Fibroblast of skin of left quadriceps (primary cell): ENCODE results near the gene ALKAL2.

Source experiments
- DNase-seq, 2 experiments: peaks; one replicate each; pipeline ENCODE4 v3.0.0-alpha.2; 2013; ENCODE audit warnings: low read depth in 2 of 2

ALKAL2 gene

DNA sequence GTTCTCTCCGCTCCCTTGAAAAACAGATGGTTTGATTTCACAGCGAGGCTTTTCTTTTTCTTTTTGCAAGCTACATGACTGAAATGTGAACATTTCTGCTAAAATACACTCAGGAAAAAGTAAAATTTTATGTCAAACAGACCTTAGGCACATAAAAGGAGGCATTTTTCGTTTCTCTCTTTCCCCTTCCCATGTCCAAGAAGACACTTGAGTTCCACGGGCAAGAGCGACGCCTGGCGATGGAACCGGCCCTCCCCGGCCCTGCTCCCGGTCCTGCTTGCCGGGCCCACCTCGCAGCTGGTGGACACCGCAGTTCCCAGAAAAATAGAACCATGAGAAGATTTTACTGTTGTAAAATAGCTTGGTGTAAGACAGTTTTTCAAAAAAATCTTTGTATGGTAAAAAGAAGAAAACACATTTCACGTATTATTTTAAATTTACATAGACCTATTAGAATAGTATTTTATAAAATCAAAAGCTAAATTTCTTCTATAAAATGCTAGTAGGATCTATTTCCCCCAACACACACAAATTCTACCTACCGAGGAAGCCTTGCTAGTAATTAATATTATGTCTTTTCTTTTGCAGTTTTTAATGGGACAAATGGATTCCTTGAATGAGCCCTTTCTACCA, 2.3 kb upstream of the ALKAL2 start:
- peak; percentile 27 to 31 for DNase-seq

GRCh38 chr2:289362-290089, 1.6 kb upstream of the ALKAL2 start:
- no peak for DNase-seq

GRCh38 chr2:288758-289361, 969 bp upstream of the ALKAL2 start:
- no peak for DNase-seq

- DNase-seq = no peak
Measured at GRCh38 chr2:287471-287885, 413 bp downstream of the ALKAL2 start.

DNA sequence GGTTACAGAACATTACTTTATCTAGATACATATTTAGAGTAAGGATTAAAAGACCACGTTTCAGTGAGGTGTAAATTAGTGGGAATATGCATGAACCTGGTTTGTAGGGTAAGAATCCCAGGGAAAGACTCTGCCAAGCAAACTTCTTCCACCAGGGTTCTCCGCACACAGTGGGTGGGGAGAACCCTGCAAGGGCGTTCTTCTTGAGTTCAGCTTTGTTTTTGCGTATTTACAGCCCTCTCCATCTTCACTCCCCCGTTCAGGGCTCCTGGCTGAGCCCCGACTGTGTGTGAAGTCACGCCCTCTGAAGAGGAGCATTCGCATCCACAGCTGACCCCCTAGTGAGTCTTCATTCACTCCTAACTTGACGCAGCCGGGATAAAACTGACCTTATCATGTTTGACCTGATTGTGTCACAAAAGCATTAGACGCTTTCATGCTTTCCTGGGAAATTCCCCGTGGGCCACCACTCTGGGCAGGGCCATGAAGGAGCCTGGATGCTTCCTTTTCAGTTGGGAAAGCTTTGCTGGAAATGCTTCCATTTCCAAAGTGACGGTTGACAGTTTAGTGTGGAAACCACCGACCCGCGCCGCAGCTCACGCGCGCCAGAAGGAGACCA, 1.0 kb downstream of the ALKAL2 start:
- no peak for DNase-seq

GRCh38 chr2:286035-286434, 1.9 kb downstream of the ALKAL2 start:
- DNase-seq = no peak

GRCh38 chr2:285531-285930, 2.4 kb downstream of the ALKAL2 start:
- DNase-seq = peak; percentile 38 to 42

- DNase-seq = no peak
Measured at GRCh38 chr2:284896-285492, 2.9 kb downstream of the ALKAL2 start.

DNA sequence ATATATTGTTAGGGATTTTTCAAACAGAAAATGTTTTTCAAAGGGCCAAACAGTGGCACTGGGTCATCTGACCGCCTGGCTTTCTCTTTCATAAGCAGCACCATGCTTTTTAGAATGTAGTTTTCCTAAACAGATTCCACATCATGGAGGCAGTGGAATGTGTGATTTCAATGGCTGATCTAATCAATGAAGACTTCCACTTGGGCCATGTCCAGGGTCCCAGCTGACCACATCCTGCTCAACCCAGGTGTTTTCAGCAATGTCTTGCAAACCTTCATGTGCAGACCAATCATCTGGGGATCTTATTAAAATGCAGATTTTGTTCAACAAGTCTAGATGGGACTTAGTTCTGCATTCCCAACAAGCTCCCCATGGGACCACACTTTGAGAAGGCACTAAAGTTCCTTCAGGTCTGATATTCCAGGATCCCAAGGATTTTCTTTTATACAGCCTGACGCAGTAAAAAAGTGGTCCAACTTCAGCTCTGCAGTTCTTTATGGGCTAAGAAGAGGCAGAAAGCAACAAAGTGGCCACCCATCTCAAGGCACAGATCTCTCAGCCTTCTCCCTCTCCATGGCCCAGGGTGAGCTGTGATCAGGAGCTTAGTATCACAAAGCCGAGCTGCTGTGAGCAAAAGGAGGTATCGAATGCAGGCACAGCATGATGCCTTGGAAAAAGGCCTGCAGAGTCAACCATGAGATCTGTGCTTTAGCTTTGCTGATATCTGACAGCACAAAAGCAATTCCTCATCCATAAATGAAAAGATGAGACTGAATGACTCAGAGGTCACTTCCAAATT, 3.7 kb downstream of the ALKAL2 start:
- no peak for DNase-seq

DNA sequence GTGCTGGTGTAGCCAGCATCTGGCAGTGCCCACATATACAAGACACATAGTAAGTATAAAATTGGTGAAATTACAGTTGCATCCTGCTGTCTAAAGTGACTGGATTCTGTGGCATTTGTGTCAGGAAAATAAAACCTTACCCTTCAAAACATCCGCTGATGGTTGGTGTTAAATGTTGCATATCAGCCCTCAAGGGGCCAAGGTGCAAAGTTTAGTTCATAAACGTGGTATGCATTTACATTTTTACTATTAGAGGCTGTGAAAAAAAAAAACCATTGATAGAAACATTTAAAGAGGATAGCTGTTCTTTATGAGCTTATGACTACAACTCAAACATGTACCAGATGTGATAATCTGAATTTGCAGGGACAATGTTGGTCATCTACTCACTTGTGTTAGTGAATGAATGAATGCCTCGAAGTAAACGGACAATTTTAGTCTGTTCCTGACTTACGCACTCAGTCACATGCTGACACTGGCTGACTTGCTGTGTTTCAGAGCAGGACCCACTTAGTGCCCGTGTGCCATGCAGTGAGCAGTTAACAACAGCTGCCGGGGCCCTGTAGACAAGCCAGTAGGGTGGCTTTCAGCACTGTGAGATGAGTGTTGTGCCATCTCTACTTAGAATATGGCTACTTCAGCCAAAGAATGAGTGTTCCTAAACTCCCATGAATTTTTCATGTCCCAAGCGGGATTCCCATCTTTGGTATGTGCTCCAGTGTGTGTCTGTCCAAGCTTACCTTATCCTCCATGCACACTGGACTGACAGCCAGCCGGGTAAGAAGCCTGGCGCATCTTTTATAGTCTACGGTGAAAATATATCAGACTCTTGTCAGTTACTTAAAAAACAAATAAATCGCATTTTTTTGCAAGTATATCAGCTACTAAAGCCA, 5.3 kb downstream of the ALKAL2 start:
- no peak for DNase-seq

DNA sequence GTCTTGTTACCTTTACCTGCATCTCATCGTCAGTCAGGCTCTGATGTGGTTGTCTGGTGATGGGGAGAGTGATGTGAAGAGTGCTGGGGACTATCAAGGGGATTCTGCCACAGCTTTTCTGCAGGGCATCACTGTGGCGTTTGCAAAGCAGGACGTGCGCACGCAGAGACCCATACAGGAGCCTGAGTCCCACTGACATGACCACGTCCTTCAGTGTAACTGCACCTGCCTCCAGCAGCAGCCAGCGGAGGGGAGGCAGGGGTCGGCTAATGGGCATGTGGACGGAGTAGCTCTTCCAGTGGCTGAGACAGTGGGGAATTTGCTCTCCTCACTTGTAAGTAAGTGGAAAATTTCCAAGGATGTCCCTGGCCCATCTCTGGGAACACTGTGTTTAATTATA, 6.5 kb downstream of the ALKAL2 start:
- DNase-seq = no peak

GRCh38 chr2:280650-281110, 7.2 kb downstream of the ALKAL2 start:
- no peak for DNase-seq

DNA sequence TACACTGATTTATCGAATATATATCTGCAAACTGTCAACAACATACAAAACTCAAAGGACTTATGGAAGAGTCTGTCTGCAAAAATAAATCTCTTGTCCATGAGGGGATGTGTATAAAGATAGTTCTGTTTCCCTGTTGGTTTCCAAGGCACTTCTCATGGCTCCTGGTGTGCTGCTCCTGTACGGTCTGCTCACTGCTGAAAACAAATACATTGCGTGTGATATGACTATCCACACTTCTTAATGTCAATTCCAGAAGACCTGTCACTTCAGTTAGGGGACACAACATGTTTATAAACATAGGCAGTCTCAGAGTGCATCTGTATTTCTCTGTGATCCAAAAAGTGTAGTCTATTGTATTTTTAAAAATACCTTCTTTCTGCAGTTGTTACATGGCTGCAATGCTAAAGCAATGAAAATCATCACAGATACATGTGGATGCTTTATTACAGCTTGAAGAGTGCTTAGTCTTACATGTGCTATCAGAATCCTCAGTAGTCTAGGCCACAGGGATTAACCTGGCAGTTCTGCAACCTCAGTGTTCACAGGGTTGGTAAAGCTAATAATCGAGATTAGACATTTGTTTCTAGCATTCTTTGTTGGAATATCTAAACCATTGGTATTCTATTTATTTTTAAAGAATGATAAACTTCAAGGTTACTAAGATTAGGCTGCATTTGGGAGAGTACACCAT, 7.8 kb downstream of the ALKAL2 start:
- no peak for DNase-seq

- no peak for DNase-seq
Measured at GRCh38 chr2:279366-279765, 8.5 kb downstream of the ALKAL2 start.

DNA sequence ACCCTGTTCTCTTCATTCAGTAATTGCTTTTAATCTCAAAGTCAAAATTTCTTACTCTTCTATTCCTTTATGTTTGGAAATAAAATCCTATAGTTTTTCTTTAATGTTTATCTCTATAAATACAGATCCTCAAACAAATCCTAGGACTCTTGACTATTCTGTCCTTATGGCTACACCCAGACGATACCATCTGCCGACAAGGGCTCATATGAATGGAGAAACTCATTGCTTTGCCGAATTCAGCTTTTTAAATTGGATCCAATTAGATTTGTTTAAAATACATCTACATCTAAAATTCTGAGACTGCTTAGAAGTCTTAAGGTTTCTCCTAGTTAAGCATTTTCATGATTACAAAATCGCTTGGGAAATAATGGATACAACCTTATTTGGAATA, 9.0 kb downstream of the ALKAL2 start:
- DNase-seq = no peak

DNA sequence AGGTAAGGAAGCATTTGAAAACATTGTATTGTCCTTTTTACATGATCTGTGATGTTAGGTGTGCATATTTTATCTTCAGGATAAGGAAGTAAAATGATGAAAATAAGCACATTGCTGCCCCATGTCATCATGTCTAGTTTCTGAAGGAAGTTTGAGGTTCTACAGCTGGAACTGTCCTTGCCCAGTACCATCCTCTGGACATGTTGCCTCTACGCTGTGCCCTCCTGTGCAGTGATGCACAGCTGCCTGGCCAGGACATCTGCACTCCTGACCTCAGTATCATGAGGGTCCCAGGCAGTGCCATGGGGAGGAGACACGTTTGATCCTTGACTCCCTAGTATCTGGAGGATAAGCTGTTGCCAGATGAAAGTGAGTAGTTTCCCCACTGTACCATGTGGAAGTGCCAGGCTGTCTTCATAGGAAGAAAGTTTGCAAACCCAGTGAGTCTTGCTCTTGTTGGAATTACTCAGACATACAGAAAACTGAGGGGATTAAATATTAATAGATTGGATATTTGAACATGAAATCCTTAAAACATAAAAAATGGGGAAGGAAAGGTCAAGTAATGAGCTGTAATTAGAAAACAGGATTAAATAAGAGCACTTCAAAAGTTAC, 9.5 kb downstream of the ALKAL2 start:
- DNase-seq = no peak

DNA sequence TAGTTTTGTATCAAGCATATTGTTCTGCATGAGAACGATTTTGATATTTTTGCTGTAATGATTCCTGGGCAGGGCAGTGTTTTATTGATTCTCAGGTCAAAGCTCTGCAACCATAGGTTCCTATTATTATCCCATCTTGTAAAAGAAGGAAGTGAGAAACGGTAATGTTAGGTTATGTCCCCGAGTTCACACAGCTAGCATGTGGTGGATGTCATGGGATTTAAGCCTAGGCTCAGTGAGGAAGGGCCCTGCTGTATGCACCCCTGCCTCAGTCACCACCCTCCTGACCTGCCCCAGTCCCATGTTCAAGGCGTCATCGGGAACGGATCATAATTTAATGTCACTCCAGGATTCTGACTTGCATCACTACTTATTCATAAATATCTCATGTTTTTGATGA, 12.4 kb downstream of the ALKAL2 start:
- DNase-seq = no peak

DNA sequence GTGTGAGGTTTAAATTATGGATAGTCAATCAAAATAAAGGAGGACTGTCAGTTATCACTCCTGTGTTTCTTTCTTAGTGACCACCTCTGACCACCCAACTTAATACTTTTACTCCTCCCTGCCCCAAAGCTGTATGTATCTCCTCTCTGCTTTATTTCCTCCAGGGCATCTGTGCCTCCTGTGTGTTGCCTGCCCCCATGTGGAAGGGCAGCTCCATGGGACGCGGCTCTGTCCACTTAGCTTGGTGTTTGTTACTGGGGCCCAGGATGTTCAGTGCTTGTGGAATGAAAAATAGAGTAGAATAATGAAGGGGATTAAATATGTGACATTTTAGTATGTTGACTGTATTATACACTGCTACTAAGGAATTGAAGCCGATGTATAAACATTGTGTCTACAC, 13.4 kb downstream of the ALKAL2 start:
- no peak for DNase-seq

DNA sequence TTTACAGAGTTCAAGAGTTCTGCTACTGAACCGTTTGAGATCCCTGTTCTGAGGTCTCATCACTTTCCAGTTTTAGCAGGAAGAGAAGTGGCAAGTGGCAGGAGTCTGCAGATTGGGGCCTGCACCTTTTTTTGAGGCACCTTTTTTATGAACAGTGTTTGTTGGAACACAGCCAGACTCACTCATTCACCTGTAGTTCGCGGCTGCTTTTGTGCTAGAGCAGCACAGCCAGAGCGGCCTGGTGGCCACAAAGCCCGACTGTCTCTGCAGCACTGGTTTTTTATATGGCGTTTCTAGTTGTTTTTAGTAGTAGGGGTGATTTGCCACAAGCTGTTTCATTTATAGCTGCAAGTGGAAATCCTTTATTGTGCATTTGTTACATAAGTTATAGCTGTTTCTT, 14.6 kb downstream of the ALKAL2 start:
- DNase-seq = no peak
